ENCODE measurements around the gene MRPS27. TPM values are rescaled to one million over a fixed set of nuclear protein-coding genes. Genes with fewer than 3 reads are reported as not detected.

The MRPS27 gene
- total and polyA plus RNA-seq, 12 donors = 20.8 to 91.8 (median 75.8) TPM

GRCh38 chr5:72308853-72309191 is 11.2 kb downstream of the MRPS27 start:
- whole genome bisulfite sequencing, 2 donors = 68 to 69% methylated on average over 6 of the region's 6 CpGs
- DNase-seq (no peak), ATAC-seq (no peak)
- intact Hi-C loops (cut with DNase I) = loop anchor here (1.0 to 10.0 kb wide), 12 partner anchors 28 to 527 kb away; no protein-coding TSS in a partner anchor
- peak overlapping the region in 4 of 10 donors; percentile 71 to 82 (median 78) for H3K4me3 ChIP-seq
- H3K9me3 ChIP-seq = no peaks in the 10 kb centered on the region
- peak overlapping the region in 8 of 10 donors; percentile 25 to 95 (median 92) for H3K27ac ChIP-seq
- peaks cover 0 to 28% (median 12%) of the 10 kb centered on the region in 9 donors for H3K4me1 ChIP-seq
- no peak for TF ChIP-seq CTCF (IDR thresholded peaks at IDR 0.05)
- no peaks in the 10 kb centered on the region for H3K27me3 ChIP-seq
- peaks cover 0 to 50% (median 15%) of the 10 kb centered on the region in 9 donors for H3K36me3 ChIP-seq

GRCh38 chr5:72307968-72308852 is 11.8 kb downstream of the MRPS27 start:
- DNase-seq = peak; percentile 97 to 98
- Histone ChIP-seq H3K27ac (peak overlapping the region; percentile 68 to 97 (median 94)), H3K36me3 (peaks cover 0 to 44% (median 15%) of the 10 kb centered on the region in 9 donors), H3K4me1 (peaks cover 0 to 28% (median 12%) of the 10 kb centered on the region in 9 donors), H3K27me3 (no peaks in the 10 kb centered on the region), H3K9me3 (no peaks in the 10 kb centered on the region), H3K4me3 (peak overlapping the region; percentile 44 to 82 (median 70))
- intact Hi-C loops (cut with DNase I) = loop anchor here (1.0 to 10.0 kb wide), 13 partner anchors 27 to 526 kb away; no protein-coding TSS in a partner anchor
- ATAC-seq = peak; percentile 98 to 100 (median 99)
- TF ChIP-seq CTCF (IDR thresholded peaks at IDR 0.05) = peak; percentile 84 to 98 (median 93)
- 1 to 2% methylated on average over 76 of the region's 76 CpGs for WGBS, 2 donors

- Histone ChIP-seq H3K4me1 (peaks cover 0 to 28% (median 12%) of the 10 kb centered on the region in 9 donors), H3K36me3 (peaks cover 0 to 39% (median 15%) of the 10 kb centered on the region in 9 donors), H3K27ac (peak overlapping the region; percentile 68 to 97 (median 94)), H3K4me3 (peak overlapping the region; percentile 44 to 82 (median 70)), H3K9me3 (no peaks in the 10 kb centered on the region), H3K27me3 (no peaks in the 10 kb centered on the region)
- intact Hi-C loops (cut with DNase I) = loop anchor here in 8 of 10 donors (2.0 to 10.0 kb wide), 8 partner anchors 55 to 525 kb away; no protein-coding TSS in a partner anchor
- no peak for DNase-seq
- 5 to 7% methylated on average over 8 of the region's 8 CpGs for WGBS, 2 donors
- TF ChIP-seq CTCF (IDR thresholded peaks at IDR 0.05) = no peak
- no peak for ATAC-seq
Measured at GRCh38 chr5:72307573-72307967, 12.5 kb downstream of the MRPS27 start.

Measured in heart right ventricle (tissue), 16 donors.